Skeletal muscle tissue (tissue), 4 donors: Measurements from ENCODE around the gene LATS2. TPM values are rescaled to one million over a fixed set of nuclear protein-coding genes. Genes with fewer than 3 reads are reported as not detected.

ENCODE experiments used
- H3K27ac ChIP-seq: one replicate; pipeline ENCODE4 v1.7.0; 2013; ENCODE audit warnings: mild to moderate bottlenecking, low read depth, low read length, inconsistent platforms
- H3K27me3 ChIP-seq, 3 donors: one replicate each; pipeline ENCODE4 v1.7.0; 2013; ENCODE audit warnings: low read length in 3 of 3; ENCODE audit not compliant: control insufficient read depth in 3 of 3, insufficient read depth in 3 of 3
- H3K36me3 ChIP-seq, 3 donors: one replicate each; pipeline ENCODE4 v1.7.0; 2013; ENCODE audit warnings: low read length in 3 of 3; ENCODE audit not compliant: control insufficient read depth in 3 of 3, insufficient read depth in 3 of 3
- H3K4me1 ChIP-seq, 3 donors: one replicate each; pipeline ENCODE4 v1.7.0; 2013; ENCODE audit warnings: low read length in 3 of 3, mild to moderate bottlenecking in 3 of 3; ENCODE audit not compliant: control insufficient read depth in 3 of 3, insufficient read depth in 3 of 3
- H3K4me3 ChIP-seq, 3 donors: one replicate each; pipeline ENCODE4 v1.7.0; 2013; ENCODE audit warnings: low read length in 3 of 3
- H3K9ac ChIP-seq, 3 donors: one replicate each; pipeline ENCODE4 v1.7.0; 2013; ENCODE audit warnings: low read length in 3 of 3, mild to moderate bottlenecking in 3 of 3, moderate library complexity in 2 of 3, low read depth in 1 of 3
- H3K9me3 ChIP-seq, 3 donors: one replicate each; pipeline ENCODE4 v1.7.0; 2013; ENCODE audit warnings: low read length in 3 of 3; ENCODE audit not compliant: control insufficient read depth in 3 of 3
- total RNA-seq: library from RNA; depleted of rRNA; stranded (reverse); fragments of >200 nt; gene quantifications from one replicate; pipeline ENCODE4 v1.2.3, GENCODE V29; 2014
- donor health status: Osteomylitis.

The LATS2 gene
- total RNA-seq, 1 donor from 2014 or later: 8.9 TPM

DNA sequence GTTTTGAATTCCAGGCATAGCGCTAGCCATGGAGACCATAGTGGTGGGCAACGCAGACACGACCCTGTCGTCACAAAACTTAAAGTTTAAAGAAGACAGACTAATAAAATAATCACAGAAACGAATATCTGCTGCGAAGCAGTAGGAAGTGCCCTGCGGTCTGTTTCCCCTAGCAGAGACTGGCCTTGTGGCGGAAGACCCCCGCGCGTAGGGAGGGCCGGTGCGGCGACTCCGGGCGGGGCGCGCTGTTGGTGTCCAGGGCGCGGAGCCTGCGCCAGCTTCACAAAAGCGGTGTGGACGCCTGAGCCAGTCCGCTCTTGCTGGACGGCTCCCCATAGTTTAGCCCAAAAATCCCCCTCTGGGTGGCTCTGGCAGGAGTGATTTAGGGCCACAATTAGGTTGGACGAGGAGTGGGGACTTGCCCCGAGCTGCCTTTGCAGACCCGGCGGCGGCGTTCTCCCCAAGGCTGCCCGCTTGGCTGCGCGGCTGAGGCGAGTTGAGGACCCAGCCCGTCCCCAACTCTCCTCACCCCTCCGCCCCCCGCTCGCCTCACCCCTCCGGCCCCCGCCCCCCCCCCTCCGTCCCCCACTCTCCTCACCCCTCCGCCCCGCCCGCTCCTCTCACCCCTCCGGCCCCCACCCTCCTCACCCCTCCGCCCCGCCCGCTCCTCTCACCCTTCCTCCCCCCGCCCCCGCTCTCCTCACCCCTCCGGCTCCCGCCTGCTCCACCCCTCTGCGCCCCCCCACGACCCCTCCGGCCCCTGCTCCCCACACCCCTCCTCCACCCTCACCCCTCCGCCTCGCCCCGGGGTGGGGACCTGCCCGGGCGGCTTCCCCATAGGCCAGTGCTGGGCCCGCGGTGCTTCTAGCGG, 14.2 kb upstream of the LATS2 start:
- H3K36me3 ChIP-seq: no peaks in the 10 kb centered on the region
- H3K9ac ChIP-seq: peak overlapping the region; percentile 56 to 79 (median 74)
- no peaks in the 10 kb centered on the region for H3K9me3 ChIP-seq
- H3K27ac ChIP-seq: peak overlapping the region; percentile 66
- H3K27me3 ChIP-seq: no peaks in the 10 kb centered on the region
- peaks cover 0 to 8% (median 7%) of the 10 kb centered on the region in 3 donors for H3K4me1 ChIP-seq
- peak overlapping the region; percentile 72 to 76 (median 73) for H3K4me3 ChIP-seq

DNA sequence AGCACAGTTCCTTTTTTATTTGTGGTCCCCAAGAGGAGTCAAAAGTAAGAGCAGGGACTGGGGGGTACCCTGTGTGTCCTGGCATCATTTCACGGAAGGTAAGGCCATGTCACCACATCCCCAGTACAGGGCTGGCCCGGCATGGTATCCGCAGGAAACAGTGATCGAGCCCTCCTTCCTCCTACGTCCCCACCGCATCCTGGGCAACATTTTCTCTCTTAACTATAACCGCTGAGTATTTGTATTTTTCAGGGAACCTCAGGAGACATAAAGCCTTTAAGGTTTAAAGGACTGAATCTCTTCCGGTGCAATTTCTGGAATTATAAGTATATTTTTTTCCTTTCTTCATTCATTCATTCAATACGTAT, 13.6 kb upstream of the LATS2 start:
- Histone ChIP-seq H3K9me3 (no peaks in the 10 kb centered on the region), H3K4me3 (peak overlapping the region; percentile 72 to 76 (median 73)), H3K27me3 (no peaks in the 10 kb centered on the region), H3K9ac (peak overlapping the region in 2 of 3 donors; percentile 56 to 79), H3K27ac (peak overlapping the region; percentile 66), H3K36me3 (no peaks in the 10 kb centered on the region), H3K4me1 (peaks cover 0 to 8% (median 7%) of the 10 kb centered on the region in 3 donors)

DNA sequence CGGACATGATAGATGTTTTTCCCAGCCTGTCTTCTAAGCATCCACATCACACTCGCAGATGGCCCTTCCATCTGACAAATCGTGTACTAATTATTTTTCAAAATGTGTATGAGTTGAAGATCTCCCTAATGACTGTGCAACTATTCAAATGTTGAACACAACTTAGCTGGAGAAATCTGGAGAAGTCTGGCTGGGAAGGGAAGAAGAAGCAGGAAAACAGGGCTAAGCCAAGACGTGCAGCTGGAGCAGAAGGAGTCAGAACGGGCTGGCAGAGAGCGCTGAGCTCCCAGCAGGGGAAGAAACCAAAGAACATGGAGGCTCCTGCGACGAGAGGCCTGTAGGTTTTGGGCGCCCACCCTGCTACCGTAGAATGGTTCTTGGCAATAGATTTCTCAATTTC, 13.2 kb upstream of the LATS2 start:
- H3K27me3 ChIP-seq: no peaks in the 10 kb centered on the region
- no peaks in the 10 kb centered on the region for H3K36me3 ChIP-seq
- no peaks in the 10 kb centered on the region for H3K9me3 ChIP-seq
- H3K4me3 ChIP-seq: peak overlapping the region in 1 of 3 donors; percentile 20
- peak overlapping the region in 2 of 3 donors; percentile 3 to 79 for H3K9ac ChIP-seq
- H3K4me1 ChIP-seq: peaks cover 0 to 8% (median 2%) of the 10 kb centered on the region in 3 donors
- H3K27ac ChIP-seq: peak overlapping the region; percentile 66

DNA sequence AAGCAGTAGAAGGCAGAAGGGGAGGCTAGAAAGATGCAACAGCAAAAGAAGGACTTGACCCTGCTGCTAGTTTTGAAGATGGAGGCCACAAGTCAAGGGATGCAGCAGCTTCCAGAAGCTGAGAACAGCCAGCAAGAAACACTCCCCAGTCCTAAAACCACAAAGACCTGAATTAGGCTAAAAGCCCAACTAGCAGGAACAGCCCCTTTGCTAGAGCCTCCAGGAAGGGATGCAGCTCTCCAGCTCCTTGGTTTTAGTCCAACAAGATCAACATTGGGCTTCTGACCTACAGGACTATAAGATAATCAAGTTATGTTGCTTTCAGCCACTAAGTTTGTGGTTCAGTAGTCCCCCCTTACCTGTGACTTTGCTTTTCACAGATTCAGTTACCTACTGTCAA, 10.5 kb upstream of the LATS2 start:
- Histone ChIP-seq H3K9me3 (no peaks in the 10 kb centered on the region), H3K36me3 (no peaks in the 10 kb centered on the region), H3K9ac (no peak overlapping the region), H3K4me1 (peaks cover 3 to 10% (median 6%) of the 10 kb centered on the region in 3 donors), H3K27ac (no peak overlapping the region), H3K27me3 (no peaks in the 10 kb centered on the region), H3K4me3 (no peak overlapping the region)

GRCh38 chr13:21071015-21071414, 9.6 kb upstream of the LATS2 start:
- no peak overlapping the region for H3K27ac ChIP-seq
- no peaks in the 10 kb centered on the region for H3K36me3 ChIP-seq
- no peak overlapping the region for H3K4me3 ChIP-seq
- no peaks in the 10 kb centered on the region for H3K9me3 ChIP-seq
- H3K4me1 ChIP-seq: peaks cover 3 to 10% (median 6%) of the 10 kb centered on the region in 3 donors
- H3K9ac ChIP-seq: no peak overlapping the region
- no peaks in the 10 kb centered on the region for H3K27me3 ChIP-seq

- Histone ChIP-seq H3K9ac (peak overlapping the region in 1 of 3 donors; percentile 28), H3K4me3 (peak overlapping the region in 1 of 3 donors; percentile 45), H3K27ac (peak overlapping the region; percentile 19)
Measured at GRCh38 chr13:21069561-21070004, 8.2 kb upstream of the LATS2 start.

DNA sequence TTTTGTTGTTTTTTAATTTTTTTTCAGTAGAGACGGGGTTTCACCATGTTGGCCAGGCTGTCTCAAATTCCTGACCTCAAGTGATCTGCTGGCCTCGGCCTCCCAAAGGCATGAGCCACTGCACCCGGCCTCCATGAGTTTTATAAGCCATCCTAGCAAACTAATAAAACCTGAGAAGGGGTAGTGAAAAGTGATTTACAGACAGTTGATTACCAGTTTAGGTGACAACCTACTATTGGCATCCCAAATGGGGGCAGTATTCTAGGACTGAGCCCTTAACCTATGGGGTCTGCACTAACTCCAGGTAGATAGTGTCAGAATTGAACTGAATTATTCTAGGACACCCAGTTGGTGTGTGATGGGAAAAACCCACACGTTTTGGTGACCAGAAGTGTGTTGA, 6.5 kb upstream of the LATS2 start:
- Histone ChIP-seq H3K36me3 (no peaks in the 10 kb centered on the region), H3K4me3 (no peak overlapping the region), H3K27me3 (no peaks in the 10 kb centered on the region), H3K9ac (no peak overlapping the region), H3K4me1 (peaks cover 2 to 6% (median 3%) of the 10 kb centered on the region in 3 donors), H3K9me3 (no peaks in the 10 kb centered on the region), H3K27ac (no peak overlapping the region)

More at GRCh38 chr13:21069561-21070004, 8.2 kb upstream of the LATS2 start:
- no peaks in the 10 kb centered on the region for H3K9me3 ChIP-seq
- H3K4me1 ChIP-seq: peaks cover 2 to 6% (median 3%) of the 10 kb centered on the region in 3 donors
- H3K36me3 ChIP-seq: no peaks in the 10 kb centered on the region
- H3K27me3 ChIP-seq: no peaks in the 10 kb centered on the region

DNA sequence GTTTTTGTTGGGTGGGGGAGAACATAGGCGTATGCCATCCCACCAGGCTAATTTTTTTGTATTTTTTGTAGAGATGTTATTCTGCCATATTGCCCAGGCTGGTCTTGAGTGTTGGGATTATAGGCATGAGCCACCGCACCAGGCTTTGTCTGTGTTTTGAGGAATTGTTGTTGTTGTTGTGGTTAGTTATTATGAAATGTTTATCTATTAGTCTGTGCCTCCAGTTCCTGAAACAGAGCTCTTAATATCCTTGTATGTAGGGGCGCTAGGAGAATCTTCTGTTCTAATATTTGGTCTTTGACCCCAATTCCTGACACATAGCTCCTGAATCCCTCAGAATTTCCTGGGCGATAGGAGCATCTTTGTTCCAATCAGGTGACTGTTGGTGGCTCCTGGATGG, 5.6 kb upstream of the LATS2 start:
- H3K4me3 ChIP-seq: no peak overlapping the region
- no peak overlapping the region for H3K27ac ChIP-seq
- H3K9me3 ChIP-seq: no peaks in the 10 kb centered on the region
- no peaks in the 10 kb centered on the region for H3K36me3 ChIP-seq
- no peak overlapping the region for H3K9ac ChIP-seq
- peaks cover 2 to 6% (median 3%) of the 10 kb centered on the region in 3 donors for H3K4me1 ChIP-seq
- no peaks in the 10 kb centered on the region for H3K27me3 ChIP-seq

- Histone ChIP-seq H3K27me3 (no peaks in the 10 kb centered on the region), H3K9ac (no peak overlapping the region), H3K9me3 (no peaks in the 10 kb centered on the region), H3K36me3 (no peaks in the 10 kb centered on the region), H3K27ac (no peak overlapping the region), H3K4me1 (peaks cover 6 to 10% (median 7%) of the 10 kb centered on the region in 3 donors), H3K4me3 (no peak overlapping the region)
Measured at GRCh38 chr13:21065686-21066085, 4.3 kb upstream of the LATS2 start.

- H3K27me3 ChIP-seq: no peaks in the 10 kb centered on the region
- H3K4me3 ChIP-seq: no peak overlapping the region
- peaks cover 17 to 23% (median 20%) of the 10 kb centered on the region in 3 donors for H3K4me1 ChIP-seq
- no peak overlapping the region for H3K9ac ChIP-seq
- H3K27ac ChIP-seq: no peak overlapping the region
- H3K36me3 ChIP-seq: no peaks in the 10 kb centered on the region
- H3K9me3 ChIP-seq: no peaks in the 10 kb centered on the region
Measured at GRCh38 chr13:21063031-21063430, 1.6 kb upstream of the LATS2 start.
